Measurements from ENCODE around the gene EIF2S3B. TPM values are rescaled to one million over a fixed set of nuclear protein-coding genes. Genes with fewer than 3 reads are reported as not detected.
A peak's percentile ranks its signal among the peaks of the same experiment; 100 is the strongest.

Gene EIF2S3B
- total and polyA plus RNA-seq, 2 experiments from 2014 or later = 0.39 to 8.9 TPM

DNA sequence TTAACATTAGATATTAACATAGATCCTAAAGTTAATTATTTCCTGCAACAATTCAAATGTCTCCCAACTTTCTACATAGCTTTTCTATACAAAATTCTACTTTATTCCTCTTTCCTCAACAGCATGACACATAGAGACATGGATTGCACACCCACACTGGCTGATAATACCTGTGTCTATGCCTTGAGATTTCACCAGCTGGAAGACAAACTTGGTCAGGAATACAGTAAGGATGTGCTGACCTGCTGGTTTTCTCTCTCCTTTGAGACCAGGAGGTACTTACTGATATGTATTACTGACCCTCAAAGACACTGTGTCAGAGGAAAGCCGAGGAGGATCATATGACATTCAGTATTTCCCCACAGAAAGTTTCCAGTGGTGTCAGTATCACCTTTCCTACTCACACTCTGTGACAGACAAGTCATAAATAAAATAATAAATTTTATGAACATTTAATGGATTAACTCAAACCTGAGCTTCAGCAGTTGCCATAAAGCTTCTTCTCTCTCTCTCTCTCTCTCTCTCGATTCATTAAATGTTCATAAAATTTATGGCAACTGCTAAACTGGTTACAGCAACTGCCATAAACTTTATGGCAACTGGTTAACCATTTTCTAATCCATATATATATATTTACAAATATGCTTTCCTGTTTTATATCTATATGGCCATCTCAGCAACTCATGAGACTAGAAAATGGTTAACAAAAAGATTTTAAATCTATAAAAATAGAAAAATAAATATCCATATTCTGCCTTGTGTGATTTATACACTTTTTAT, 22.7 kb downstream of the EIF2S3B start:
- Histone ChIP-seq H3F3A (ENCODE audit: insufficient read depth) (no peaks in the 10 kb centered on the region), H3K27me3 (replicated peaks; ENCODE audit: insufficient read depth) (no peaks in the 10 kb centered on the region), H3K9me2 (ENCODE audit: insufficient read depth) (no peaks in the 10 kb centered on the region), H4K20me1 (ENCODE audit: insufficient read depth) (no peaks in the 10 kb centered on the region), H3K9ac (no peak overlapping the region), H3K4me2 (ENCODE audit: unreplicated experiment) (no peak overlapping the region), H3K27ac (no peak overlapping the region), H3K4me3 (no peak overlapping the region), H3K79me2 (ENCODE audit: insufficient read depth) (no peaks in the 10 kb centered on the region), H3K36me3 (ENCODE audit: low read depth) (no peaks in the 10 kb centered on the region), H2AFZ (no peak overlapping the region), H3K4me1 (ENCODE audit: insufficient read depth) (no peaks in the 10 kb centered on the region), H3K9me3 (ENCODE audit: low read depth) (no peaks in the 10 kb centered on the region)
- TF ChIP-seq EZH2 (IDR thresholded peaks at IDR 0.05; ENCODE audit: insufficient read depth, poor library complexity, severe bottlenecking) (no peak), EZH2phosphoT487 (IDR thresholded peaks at IDR 0.05; ENCODE audit: insufficient read depth, low read depth) (no peak)
- WGBS, 2 experiments (ENCODE audit: low coverage in 1 of 2, low lambda C conversion rate in 2 of 2, missing lambda C conversion rate in 2 of 2) = 48 to 49% methylated on average over 2 of the region's 2 CpGs
- in situ Hi-C loops (cut with MboI) = no loop called here
- DNase-seq = no peak

DNA sequence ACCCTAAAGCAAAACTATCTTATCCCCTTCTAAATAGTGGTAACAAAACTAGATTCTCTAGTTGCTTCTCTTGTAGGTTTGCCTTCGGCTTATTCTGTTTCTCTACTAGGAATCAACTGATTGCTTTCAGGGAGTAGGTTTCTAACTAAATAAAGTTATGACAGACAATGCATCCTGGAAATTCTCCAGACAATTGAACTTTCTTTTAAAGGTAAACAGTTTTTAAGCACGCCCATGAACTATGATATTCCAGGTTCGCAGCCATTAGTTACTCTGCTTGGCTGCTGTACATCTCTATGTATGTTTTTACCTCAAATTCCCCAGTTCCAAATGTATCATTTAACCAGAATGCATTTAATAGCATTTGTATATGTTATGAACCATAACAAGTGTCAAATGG, 23.9 kb downstream of the EIF2S3B start:
- 89% methylated on average over 3 of the region's 3 CpGs for WGBS, 2 experiments (ENCODE audit: low coverage in 1 of 2, low lambda C conversion rate in 2 of 2, missing lambda C conversion rate in 2 of 2)
- no peaks in the 10 kb centered on the region for H3K36me3 ChIP-seq (ENCODE audit: low read depth)
- no peak overlapping the region for H2AFZ ChIP-seq
- H3K27ac ChIP-seq = no peak overlapping the region
- no peak overlapping the region for H3K9ac ChIP-seq
- no peaks in the 10 kb centered on the region for H3K27me3 ChIP-seq (replicated peaks; ENCODE audit: insufficient read depth)
- H3K4me3 ChIP-seq = no peak overlapping the region
- TF ChIP-seq EZH2phosphoT487 (IDR thresholded peaks at IDR 0.05; ENCODE audit: insufficient read depth, low read depth) = no peak
- no peak for TF ChIP-seq EZH2 (IDR thresholded peaks at IDR 0.05; ENCODE audit: insufficient read depth, poor library complexity, severe bottlenecking)
- in situ Hi-C loops (cut with MboI) = no loop called here
- H4K20me1 ChIP-seq (ENCODE audit: insufficient read depth) = no peaks in the 10 kb centered on the region
- no peak overlapping the region for H3K4me2 ChIP-seq (ENCODE audit: unreplicated experiment)
- H3K9me2 ChIP-seq (ENCODE audit: insufficient read depth) = no peaks in the 10 kb centered on the region
- H3K79me2 ChIP-seq (ENCODE audit: insufficient read depth) = no peaks in the 10 kb centered on the region
- H3K4me1 ChIP-seq (ENCODE audit: insufficient read depth) = no peaks in the 10 kb centered on the region
- H3F3A ChIP-seq (ENCODE audit: insufficient read depth) = no peaks in the 10 kb centered on the region
- no peaks in the 10 kb centered on the region for H3K9me3 ChIP-seq (ENCODE audit: low read depth)
- DNase-seq = no peak

DNA sequence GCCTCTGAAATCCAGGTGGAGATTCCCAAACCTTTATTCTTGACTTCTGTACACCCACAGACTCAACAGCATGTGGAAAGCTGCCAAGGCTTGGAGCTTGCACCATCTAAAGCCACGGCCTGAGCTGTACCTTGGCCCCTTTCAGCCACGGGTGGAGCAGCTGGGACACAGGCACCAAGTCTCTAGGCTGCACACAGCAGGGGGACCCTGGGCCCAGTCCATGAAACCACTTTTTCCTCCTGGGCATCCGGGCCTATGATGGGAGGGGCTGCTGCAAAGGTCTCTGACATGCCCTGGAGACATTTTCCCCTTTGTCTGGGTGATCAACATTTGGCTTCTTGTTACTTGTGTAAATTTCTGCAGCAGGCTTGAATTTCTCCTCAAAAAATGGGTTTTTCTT, 32.0 kb downstream of the EIF2S3B start:
- Histone ChIP-seq H3K9me3 (ENCODE audit: low read depth) (no peaks in the 10 kb centered on the region), H3K79me2 (ENCODE audit: insufficient read depth) (no peaks in the 10 kb centered on the region), H3F3A (ENCODE audit: insufficient read depth) (peaks cover 20% of the 10 kb centered on the region), H3K27me3 (replicated peaks; ENCODE audit: insufficient read depth) (no peaks in the 10 kb centered on the region), H3K9ac (no peak overlapping the region), H3K27ac (no peak overlapping the region), H3K36me3 (ENCODE audit: low read depth) (no peaks in the 10 kb centered on the region), H4K20me1 (ENCODE audit: insufficient read depth) (no peaks in the 10 kb centered on the region), H3K4me3 (no peak overlapping the region), H3K9me2 (ENCODE audit: insufficient read depth) (no peaks in the 10 kb centered on the region), H2AFZ (no peak overlapping the region), H3K4me2 (ENCODE audit: unreplicated experiment) (no peak overlapping the region), H3K4me1 (ENCODE audit: insufficient read depth) (peaks cover 14% of the 10 kb centered on the region)
- DNase-seq = no peak
- in situ Hi-C loops (cut with MboI) = no loop called here
- 69 to 84% methylated on average over 3 of the region's 3 CpGs for WGBS, 2 experiments (ENCODE audit: low coverage in 1 of 2, low lambda C conversion rate in 2 of 2, missing lambda C conversion rate in 2 of 2)
- TF ChIP-seq EZH2 (IDR thresholded peaks at IDR 0.05; ENCODE audit: insufficient read depth, poor library complexity, severe bottlenecking) (no peak), EZH2phosphoT487 (IDR thresholded peaks at IDR 0.05; ENCODE audit: insufficient read depth, low read depth) (no peak)

GRCh38 chr12:10540776-10541205, 35.1 kb downstream of the EIF2S3B start:
- TF ChIP-seq EZH2phosphoT487 (IDR thresholded peaks at IDR 0.05; ENCODE audit: insufficient read depth, low read depth) (no peak), EZH2 (IDR thresholded peaks at IDR 0.05; ENCODE audit: insufficient read depth, poor library complexity, severe bottlenecking) (no peak)
- H3K27me3 ChIP-seq (replicated peaks; ENCODE audit: insufficient read depth) = no peaks in the 10 kb centered on the region
- no peak overlapping the region for H3K9ac ChIP-seq
- no peaks in the 10 kb centered on the region for H4K20me1 ChIP-seq (ENCODE audit: insufficient read depth)
- peaks cover 20% of the 10 kb centered on the region for H3F3A ChIP-seq (ENCODE audit: insufficient read depth)
- H3K9me3 ChIP-seq (ENCODE audit: low read depth) = no peaks in the 10 kb centered on the region
- no peak overlapping the region for H3K4me3 ChIP-seq
- no peaks in the 10 kb centered on the region for H3K36me3 ChIP-seq (ENCODE audit: low read depth)
- H3K4me2 ChIP-seq (ENCODE audit: unreplicated experiment) = peak overlapping the region; percentile 32
- no peaks in the 10 kb centered on the region for H3K79me2 ChIP-seq (ENCODE audit: insufficient read depth)
- DNase-seq = peak; percentile 83
- in situ Hi-C loops (cut with MboI) = no loop called here
- H2AFZ ChIP-seq = no peak overlapping the region
- 0% methylated on average over 2 of the region's 2 CpGs for WGBS, 2 experiments (ENCODE audit: low coverage in 1 of 2, low lambda C conversion rate in 2 of 2, missing lambda C conversion rate in 2 of 2)
- peaks cover 14% of the 10 kb centered on the region for H3K4me1 ChIP-seq (ENCODE audit: insufficient read depth)
- H3K27ac ChIP-seq = peak overlapping the region; percentile 66
- H3K9me2 ChIP-seq (ENCODE audit: insufficient read depth) = no peaks in the 10 kb centered on the region
